ENCODE results near the gene ELMO1.

Gene ELMO1

DNA sequence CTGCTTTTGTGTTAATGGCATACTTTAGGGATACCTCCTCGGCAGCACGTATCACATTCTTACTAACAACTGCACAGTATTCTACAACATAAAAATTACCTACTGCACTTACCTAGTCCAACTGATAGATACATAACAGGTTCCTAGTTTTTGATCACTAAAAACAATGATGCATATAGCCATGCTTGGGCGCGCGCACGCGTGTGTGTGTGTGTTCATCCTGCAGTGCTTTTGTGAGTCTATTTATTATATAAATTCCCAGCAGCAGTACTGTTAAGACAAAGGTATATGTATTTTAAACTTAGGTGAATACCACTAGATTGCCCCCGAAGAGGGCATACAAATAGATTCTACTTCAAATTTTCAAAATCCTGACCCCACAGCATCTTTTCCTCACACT is 181.4 kb downstream of the ELMO1 start:
- no peak for DNase-seq (ENCODE audit: low read depth)

DNA sequence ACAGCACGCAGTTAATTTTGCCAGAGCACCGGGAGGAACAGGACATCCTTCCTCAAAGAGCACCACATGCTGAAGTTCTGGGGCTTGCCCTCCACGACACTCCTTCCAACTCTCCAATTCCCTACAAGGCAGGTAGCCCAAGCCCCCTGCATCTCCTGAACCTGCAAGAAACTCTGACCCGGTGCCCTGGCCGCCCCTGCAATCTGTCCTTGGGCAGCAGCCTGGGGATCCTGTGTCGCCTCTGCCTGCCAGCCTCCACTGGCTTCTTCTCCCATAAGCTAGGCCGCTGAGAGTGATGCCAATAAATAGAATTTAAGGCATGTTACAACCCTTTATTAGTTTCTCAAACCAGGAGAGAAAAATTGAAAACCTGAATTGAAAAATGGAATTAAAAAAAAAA is 182.8 kb downstream of the ELMO1 start:
- no peak for DNase-seq (ENCODE audit: low read depth)

DNA sequence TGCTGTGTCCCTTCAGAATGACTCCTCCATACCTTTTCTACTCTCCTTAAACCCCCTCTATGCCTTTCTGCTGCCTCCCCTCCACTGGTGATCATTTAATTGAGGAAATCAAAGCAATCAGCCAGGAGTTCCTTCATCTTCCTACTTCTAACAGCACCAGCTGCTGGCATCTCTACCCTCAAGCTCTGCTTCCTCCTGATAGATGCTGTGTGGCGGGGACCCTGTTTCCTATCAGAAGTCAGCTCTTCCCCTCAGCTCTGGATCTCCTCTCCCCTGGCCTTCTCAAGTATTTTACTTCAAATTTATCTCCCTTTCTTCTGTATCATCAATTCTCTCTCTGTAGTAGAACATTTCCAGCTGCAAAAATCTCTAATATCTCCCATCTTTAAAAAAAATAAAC is 183.7 kb downstream of the ELMO1 start:
- no peak for DNase-seq (ENCODE audit: low read depth)

DNA sequence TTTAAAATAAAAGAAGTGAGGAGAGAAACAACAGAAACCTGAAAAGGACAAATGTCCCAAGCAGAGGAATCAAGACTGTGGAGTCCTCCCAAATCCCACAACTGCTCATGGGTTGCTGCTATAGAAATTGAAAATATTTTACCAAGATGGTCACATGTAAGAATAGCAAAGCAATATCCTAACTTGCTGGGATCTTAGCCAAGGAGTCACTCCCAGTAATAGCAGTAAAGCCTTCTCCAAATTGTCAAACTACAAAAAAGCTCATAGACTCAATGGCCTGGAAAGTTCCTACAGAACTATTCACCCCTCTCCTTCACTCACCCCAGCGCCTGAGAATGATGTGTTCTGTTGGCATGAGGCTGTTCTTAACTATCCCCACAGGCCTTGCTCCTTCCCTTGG is 186.5 kb downstream of the ELMO1 start:
- DNase-seq (ENCODE audit: low read depth), result no peak

DNA sequence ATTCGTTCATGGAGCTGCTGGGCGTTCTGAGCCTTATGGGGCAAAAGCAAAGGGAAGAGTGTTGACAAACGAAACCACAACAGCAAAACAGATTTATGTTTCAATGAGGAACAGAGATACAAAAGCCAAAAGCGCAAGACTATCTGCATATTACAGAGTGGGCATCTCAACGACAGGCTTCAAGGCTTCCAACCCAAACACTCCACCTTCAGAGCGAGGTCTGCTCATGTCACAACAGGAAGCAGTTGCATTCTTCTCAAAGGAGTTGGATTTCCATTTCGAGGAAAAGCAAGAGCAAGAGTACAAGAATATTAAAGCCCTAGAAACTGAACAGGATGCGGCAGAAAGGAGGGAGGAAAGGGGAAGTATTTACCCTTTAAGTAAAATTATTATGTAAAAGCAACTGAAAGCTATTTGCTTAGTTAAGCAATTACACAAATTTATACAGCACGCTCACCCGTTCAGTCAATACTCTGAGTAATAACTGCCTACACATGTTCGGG is 189.3 kb downstream of the ELMO1 start:
- DNase-seq (ENCODE audit: low read depth), result no peak

DNA sequence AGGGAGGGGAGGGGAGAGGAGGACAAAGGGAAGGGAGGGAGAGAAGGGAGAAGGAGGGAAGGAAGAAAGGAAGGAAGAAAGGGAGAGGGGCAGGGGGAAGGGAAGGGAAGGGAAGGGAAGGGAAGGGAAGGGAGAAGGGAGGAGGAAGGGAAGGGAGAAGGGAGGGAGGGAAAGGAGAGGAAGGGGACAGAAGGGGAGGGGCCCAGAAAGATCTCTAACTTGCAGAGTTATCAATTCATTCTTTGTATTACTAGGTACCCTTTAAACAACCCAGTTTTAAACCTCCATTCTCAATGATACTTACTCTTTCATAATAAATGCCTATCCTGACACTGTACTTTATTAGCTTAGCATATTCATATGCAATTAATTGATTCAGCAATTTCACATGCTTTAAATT is 192.0 kb downstream of the ELMO1 start:
- DNase-seq (ENCODE audit: low read depth), result no peak

DNA sequence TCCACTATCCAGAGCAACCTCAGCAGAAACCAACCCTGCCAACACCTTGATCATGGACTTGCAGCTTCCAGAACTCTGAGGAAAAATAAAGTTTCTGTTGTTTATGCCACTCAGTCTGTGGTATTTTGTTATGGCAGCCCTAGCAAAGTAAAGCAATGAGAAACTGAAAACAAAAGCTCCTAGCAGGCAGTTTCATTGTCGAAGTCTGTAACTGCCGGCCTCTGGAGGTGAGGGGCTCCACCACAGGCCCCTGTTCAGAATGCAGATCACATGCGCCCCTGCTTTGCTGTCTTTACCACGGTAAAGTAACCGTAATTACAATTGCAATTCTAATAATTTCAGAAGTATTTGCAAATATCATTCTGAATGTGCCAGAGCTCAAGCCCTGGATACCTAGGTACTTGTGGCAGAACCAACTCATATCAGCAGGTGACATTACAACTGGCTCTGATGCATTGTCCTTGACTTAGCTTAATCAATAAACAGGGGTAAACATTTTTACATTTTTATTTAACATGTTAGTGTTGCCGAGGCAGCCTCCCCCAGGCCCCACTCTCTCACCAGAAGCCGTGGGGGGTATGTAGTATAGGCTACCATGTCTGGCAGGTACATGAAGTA is 193.2 kb downstream of the ELMO1 start:
- no peak for DNase-seq (ENCODE audit: low read depth)

DNA sequence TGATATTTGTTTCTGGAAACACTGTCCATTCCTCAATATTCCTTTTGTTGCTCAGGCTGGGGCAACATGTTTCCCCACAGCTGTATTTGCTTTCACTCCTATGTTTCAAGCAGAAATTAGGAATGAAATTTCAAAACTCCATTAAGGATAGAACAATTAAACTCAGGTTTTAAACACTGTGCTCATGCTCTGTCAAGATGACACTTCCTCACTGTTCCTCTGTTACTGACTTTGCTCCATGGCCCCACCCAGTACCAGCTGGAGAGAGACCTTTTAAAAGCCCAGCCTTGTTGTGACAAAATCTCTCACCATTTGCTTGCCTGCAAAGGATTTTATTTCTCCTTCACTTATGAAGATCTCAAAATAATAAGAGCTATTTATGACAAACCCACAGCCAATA is 197.4 kb downstream of the ELMO1 start:
- no peak for DNase-seq (ENCODE audit: low read depth)

DNA sequence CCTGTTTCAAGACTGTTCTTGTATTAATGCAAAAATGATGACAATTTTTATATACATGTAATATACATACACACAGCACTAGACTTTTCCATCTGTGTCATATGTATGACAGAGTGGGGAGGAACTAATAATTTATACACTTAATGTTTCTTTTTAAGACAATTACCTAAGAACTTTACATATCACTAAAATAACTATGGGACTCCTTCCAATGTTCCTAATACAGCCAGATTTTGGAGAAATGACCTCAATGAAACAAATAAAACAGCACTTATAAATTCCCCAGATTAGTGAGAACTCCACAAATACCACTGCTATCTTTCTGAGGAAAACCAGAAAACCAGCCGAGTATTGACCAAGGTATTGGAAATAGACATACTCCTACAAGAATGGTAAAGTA is 199.4 kb downstream of the ELMO1 start:
- no peak for DNase-seq (ENCODE audit: low read depth)

DNA sequence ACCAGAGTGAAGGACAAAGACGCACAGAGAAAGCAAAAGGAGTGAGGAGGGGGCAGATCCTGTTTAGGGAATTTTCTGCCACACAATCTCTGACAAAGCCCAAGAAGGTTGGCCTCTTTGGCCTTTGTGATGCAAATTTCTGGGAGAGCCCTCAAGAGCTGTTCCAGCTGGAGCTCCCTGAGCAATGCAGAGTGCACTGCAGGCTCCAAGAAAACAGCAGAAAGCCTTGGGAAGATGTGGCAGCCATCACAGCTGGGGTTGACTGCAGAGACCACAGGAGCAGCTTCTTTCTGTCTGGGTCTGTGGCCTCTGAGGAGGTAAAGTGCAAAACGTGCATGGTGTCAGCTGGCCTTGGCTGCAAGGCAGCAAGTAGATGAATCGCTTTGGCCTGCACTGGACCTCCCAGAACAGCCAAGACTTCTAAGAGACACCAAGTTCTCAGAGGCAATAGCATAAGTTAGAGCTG is 200.2 kb downstream of the ELMO1 start:
- no peak for DNase-seq (ENCODE audit: low read depth)

DNA sequence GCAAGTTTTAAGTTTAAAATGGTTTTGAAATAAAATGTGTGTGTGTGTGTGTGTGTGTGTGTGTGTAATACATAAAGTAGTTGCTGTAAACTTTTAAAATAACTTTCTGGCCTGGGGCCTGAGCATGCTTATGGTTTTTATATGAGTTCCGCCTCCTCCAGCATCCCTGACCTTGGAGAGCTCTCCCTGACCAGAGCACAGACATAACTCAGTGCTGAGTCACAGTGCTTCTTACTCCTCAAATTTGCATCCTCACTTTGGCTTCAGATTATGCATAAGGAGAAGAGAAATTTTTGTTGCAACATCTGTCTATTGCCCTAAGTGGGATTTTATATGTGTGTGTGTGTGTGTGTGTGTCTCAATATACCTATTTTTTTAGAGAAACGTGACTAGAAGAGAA is 200.8 kb downstream of the ELMO1 start:
- peak; percentile 3 for DNase-seq (ENCODE audit: low read depth)

DNA sequence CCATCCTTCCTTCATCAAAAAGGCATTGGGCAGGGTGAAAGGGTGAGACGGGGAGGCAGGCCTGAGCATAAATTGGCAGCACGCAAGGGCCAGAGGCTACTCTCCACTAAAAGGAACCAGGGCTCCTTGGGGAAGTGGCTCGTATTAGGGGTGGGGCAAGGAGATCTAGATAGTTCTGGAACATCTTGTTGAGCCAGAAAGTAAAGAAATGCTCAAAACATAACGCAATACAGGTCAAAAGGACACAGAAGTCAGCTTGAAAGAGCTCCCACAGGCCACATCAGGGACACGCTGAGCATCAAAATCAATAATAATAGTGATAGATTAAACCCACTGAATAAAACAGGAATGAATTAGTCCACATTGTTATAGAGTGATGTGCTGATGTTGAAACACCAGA is 203.1 kb downstream of the ELMO1 start:
- DNase-seq (ENCODE audit: low read depth), result no peak

DNA sequence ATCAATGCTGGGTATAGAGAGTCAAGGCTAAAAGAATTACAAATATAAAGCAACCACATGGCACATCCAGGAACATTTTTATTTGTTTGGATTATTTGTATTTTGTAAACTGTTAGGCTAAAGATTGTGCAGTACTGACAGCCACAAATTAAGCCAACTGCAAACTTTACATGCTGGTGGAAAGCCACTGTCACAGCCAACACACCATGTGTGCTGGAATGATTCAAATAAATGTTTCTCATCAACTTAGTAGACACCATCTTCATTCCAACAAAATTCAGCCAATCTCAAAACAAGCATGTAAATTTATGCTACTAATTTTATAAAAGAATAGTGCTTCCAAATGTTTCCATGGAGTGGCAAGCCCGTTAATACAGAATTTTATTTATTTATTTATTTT is 211.8 kb downstream of the ELMO1 start:
- no peak for DNase-seq (ENCODE audit: low read depth)

DNA sequence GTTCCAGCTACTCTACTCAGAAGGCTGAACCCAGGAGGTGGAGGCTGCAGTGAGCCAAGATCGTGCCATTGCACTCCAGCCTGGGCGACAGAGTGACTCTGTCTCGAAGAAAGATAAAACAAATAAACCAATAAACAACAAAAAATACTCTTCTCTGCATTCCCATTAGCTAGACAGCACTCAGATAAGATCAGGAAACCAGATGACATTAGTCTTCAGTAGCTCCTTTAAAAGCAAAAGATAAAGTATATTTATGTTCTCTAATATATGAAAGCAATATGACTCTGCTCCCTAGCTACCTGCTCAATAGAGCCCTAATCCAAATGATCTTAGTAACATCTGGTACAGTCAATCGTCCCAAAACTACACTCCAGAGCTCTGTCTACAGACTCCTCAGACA is 212.9 kb downstream of the ELMO1 start:
- DNase-seq (ENCODE audit: low read depth), result no peak

DNA sequence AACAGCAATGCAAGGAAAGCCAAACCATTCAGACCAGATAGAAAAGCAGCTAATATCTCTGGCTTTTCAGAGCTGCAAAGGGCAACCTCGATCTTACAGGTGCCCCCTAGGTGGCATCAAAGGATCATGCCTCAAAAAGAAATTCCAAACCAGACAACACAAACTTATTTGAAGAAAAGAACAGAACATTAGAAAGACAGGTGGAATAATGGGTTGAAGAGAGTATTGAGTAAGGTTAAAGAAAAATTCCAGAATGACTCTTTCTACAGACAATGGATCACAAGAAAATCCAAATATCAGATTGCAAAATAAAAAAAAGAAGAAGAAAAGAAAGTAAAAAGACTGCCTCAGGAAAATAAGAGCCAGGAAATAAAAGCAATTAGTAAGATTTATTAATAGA is 213.7 kb downstream of the ELMO1 start:
- DNase-seq (ENCODE audit: low read depth), result no peak

DNA sequence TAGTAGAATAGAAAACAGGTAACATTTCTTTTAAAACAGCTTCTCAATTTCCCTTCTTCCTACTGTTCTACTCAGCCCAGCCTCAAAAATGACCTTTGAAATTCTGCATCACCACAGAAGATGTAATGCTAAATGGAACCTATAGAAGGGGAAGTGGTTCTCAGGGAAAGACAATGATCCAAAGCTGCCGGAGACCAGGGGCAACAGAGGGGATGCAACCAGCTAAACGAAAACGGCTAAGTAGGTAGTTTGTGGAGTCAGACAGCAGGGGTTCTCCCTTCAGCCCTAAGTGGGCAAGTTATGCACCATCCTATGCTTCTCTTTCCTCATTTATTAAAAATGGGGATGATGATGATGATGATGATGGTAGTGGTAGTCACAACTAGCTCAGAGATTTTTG is 214.3 kb downstream of the ELMO1 start:
- DNase-seq (ENCODE audit: low read depth), result no peak

DNA sequence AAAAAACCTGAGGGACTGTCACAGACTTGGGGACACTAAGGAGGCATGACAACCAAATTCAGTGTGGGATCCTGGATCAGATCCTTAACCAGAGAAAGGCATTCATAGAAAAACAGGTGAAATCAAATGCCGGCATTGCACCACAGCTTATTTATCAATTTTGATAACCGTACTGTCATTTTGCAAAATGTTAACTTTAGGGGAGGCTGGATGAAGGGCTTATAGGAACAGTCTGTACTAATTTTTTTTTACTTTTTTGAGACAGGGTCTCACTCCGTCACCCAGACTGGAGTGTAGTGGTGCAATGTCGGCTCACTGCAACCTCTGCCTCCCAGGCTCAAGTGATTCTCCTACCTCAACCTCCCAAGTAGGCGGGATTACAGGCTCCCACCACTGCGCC is 217.1 kb downstream of the ELMO1 start:
- no peak for DNase-seq (ENCODE audit: low read depth)

DNA sequence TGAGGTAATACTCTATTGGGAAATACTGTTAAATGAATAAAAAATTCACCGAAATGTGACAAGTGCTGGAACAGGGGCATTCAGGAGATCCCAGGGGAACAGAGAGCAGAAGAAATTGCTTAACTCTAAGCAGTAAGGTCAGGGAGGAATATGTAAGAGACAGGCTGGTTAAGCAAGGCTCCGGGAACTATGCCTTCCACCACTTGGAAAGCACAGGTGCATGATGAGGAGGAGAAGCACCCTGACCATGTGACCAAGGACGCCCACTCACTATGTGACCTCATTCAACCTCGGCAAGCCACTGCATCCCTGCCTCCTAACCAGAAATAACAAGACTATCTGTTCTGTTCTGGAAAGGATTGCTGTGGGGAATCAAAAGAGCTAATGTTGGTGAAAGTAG is 218.4 kb downstream of the ELMO1 start:
- DNase-seq (ENCODE audit: low read depth), result no peak

DNA sequence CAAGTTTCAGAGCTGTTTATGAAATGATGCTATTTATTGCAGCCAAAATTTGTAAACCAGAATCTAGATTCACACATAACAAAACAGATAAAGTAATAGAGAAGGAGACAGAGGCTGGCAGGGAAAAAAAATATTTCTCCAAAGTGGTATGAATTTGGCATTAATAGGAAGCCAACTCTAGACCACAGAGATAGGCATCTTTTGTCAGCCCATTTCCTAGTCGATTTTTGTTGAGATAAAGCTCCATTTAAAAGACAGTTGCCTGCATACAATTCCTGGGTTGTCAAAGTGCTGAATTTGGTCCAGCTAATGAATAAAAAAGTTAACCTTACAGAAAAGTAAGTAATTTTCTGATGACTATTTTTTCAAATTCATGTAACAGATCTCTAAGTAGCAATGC is 219.3 kb downstream of the ELMO1 start:
- no peak for DNase-seq (ENCODE audit: low read depth)

DNA sequence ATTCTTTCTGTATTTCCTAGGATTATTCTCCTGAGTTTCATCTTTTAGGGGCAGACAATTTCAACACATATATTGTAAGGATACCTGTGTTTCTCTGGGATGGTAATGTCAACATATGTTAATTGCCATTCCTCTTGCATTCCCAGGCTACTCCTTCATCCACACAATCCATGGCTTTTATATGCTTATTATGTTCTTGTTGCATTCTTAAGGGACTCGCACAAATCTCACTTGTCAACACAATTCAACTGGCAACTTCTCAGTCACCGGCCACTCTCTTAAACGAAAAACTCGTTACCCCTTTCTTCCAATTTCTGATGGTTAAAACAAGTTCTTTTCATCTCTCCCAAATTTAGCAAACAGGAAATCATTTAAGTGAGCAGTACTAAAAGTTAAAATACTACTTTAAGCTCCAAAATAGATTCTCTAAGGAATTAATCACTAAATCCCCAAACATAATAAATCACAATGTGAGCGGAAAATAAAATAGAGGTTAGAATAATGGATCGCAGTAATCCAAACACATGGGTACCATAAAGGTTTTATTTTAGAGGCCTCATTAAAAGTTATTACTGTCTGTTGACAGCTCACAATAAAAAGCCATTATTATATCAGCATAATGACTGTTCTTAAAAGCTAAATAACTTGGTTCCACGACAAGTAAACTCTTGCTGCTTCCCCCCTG is 223.2 kb downstream of the ELMO1 start:
- no peak for DNase-seq (ENCODE audit: low read depth)

DNA sequence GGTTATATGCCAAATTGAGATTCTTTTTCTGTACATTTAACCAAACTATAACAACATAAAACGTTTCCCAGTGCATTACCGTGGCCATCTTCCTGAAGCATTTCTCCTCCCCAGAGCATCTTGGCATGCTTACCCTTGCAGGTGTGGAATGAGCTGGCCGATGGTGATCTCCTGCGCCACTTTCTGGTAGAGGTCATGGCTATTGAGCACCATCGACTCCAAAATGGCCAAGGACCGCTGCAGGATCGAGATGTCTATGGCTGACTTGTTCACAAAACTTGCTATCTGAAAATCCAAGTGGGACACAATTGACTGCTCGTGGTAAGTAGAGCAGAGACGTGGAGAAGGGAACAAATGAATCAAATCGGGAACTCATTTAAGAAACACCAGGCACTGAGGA is 223.9 kb downstream of the ELMO1 start:
- DNase-seq (ENCODE audit: low read depth), result no peak

DNA sequence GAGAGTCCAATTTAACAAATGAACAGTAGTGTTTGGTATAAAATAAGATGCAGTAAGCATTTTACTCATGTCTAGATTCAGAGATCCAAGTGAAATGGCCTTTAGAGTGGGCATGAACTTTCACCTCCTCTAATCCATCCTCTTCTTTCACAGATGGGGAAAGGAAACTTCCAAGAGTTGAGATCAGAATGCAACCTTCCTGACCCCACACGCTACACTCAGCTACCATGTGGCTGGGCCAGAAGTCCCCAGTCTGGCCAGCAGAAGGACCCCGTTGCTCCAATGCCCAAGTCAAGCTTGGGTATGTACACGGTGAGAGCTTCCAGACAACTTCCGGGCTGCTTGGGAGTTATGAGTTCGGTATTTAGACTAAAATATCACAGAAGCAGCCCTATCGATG is 228.0 kb downstream of the ELMO1 start:
- no peak for DNase-seq (ENCODE audit: low read depth)

DNA sequence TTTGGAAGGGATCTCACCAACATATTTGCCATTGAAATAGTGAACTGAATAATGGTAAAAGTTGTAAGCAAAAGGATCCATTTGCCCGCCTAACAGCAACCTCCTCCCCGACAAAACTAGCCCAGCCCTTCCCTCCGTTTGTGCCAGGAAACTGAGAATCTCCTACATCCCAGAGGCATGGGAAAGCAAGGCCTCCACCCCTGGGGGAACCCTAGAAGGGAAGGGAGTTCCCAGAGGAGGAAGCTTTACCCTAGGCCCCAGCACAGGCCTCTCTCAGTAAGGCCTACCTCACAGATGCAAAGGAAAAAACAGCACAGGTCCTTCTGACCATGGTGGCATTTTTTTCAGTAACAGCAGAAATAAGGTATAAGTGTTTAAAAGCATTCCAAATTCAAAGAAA is 229.7 kb downstream of the ELMO1 start:
- no peak for DNase-seq (ENCODE audit: low read depth)

DNA sequence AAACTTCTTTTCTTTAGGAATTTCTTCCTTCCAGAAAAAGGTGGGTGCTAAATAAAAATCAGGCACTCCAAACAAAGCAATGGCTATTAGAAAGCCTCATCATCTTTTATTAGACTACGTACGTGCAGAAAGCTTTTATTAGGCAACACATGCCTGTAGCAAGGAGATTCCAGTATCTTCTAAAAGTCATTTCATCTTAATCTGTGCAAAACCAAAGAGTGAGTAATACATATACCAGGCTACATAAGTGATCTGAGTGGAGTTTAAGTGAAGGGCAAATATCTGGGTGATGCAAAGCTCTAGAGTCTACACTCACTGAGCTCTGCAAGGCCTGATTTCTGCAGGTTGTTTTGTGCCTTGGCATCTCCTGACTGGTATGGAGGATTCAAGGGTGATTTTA is 231.7 kb downstream of the ELMO1 start:
- no peak for DNase-seq (ENCODE audit: low read depth)
